ENCODE measurements around the gene SAMD4A. TPM values are rescaled to one million over a fixed set of nuclear protein-coding genes. Genes with fewer than 3 reads are reported as not detected.
A peak's percentile ranks its signal among the peaks of the same experiment; 100 is the strongest.

SAMD4A gene
- total and polyA plus RNA-seq, 2 of the 4 experiments (the other 2 are of a cell fraction), result 22.9 to 38.2 TPM

DNA sequence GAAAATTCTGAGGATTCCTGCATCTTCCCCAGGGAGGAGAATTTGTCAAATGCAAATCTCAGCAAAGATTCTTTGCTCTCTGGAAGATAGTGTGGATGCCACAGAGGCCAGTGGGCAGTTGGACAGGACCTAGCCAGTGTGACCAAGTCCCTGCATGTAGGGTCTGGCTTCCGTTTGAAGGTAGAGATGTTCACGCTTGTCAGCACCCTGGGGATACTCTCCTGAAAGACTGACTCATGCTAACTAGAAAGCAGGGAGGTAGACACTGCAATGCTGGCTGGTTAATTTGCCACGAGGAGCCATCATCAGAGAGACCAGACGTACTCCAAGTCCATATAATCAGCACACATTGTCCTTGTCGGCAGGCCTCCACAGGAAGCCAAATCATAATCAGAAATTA, 130.1 kb downstream of the SAMD4A start:
- Histone ChIP-seq H3K56ac (ENCODE audit: extremely low read depth, insufficient read depth, low read length) (no peak overlapping the region), H2BK120ac (ENCODE audit: low read depth, low read length) (no peak overlapping the region), H3K79me1 (ENCODE audit: low read depth in 1 of 2, low read length in 2 of 2) (peaks cover 68 to 89% of the 10 kb centered on the region in 2 experiments), H3K18ac (ENCODE audit: low read depth, low read length) (no peak overlapping the region), H3K9me3 (ENCODE audit: control insufficient read depth, insufficient read depth, low read length) (no peaks in the 10 kb centered on the region), H3K23ac (ENCODE audit: low read depth, low read length) (0 out of 2 replicates have a peak overlapping the region, but pooled peaks have one; percentile 37), H2BK5ac (ENCODE audit: low read depth, low read length, poor library complexity, severe bottlenecking) (no peak overlapping the region), H3K9ac (ENCODE audit: low read depth, low read length) (no peak overlapping the region), H3K27ac (ENCODE audit: insufficient read depth, low read length) (no peak overlapping the region), H2BK15ac (ENCODE audit: low read depth, low read length) (no peak overlapping the region), H2AK9ac (replicated peaks; ENCODE audit: low read depth, low read length, poor library complexity) (no peak overlapping the region), H3K9me1 (ENCODE audit: insufficient read depth, low read length) (peaks cover 23% of the 10 kb centered on the region), H2AK5ac (ENCODE audit: low read depth, low read length) (no peak overlapping the region), H3K4me3 (ENCODE audit: insufficient read depth, low read depth, low read length) (no peak overlapping the region), H4K5ac (ENCODE audit: low read depth, low read length) (no peak overlapping the region), H2AFZ (replicated peaks; ENCODE audit: low read length, poor library complexity) (no peak overlapping the region), H3K4me2 (ENCODE audit: low read depth, low read length) (no peak overlapping the region), H3K27me3 (ENCODE audit: control insufficient read depth, insufficient read depth, low read length) (no peaks in the 10 kb centered on the region), H2BK20ac (ENCODE audit: low read depth, low read length) (no peak overlapping the region), H3K14ac (replicated peaks; ENCODE audit: low read depth, low read length) (no peak overlapping the region), H4K8ac (ENCODE audit: low read depth in 2 of 2, low read length in 2 of 2) (no peak overlapping the region), H4K91ac (ENCODE audit: insufficient read depth, low read depth, low read length) (no peak overlapping the region), H3K4ac (ENCODE audit: low read depth, low read length) (no peak overlapping the region), H4K20me1 (ENCODE audit: insufficient read depth, low read length) (peaks cover 61% of the 10 kb centered on the region), H3K36me3 (ENCODE audit: control insufficient read depth, insufficient read depth, low read length) (peaks cover 3% of the 10 kb centered on the region), H3K4me1 (ENCODE audit: control insufficient read depth, insufficient read depth, low read length) (peaks cover 16% of the 10 kb centered on the region)
- no CpG with 5 or more reads among the region's 5 CpGs for WGBS, 2 experiments (ENCODE audit: extremely low coverage in 2 of 2, insufficient read length in 1 of 2)
- DNase-seq, result no peak
- dilution Hi-C loops (cut with HindIII; ENCODE audit: low sequenced_read_pairs, unreplicated experiment) (no loop called here), in situ Hi-C loops (cut with MboI; ENCODE audit: low sequenced_read_pairs) (no loop called here), intact Hi-C loops (cut with micrococcal nuclease) (no loop called here)
- no peak for ATAC-seq (ENCODE audit: low read depth)
- CTCF ChIA-PET, result no interaction called here
- TF ChIP-seq CEBPB (IDR thresholded peaks at IDR 0.05; ENCODE audit: low read depth, low read length) (no peak), RFX5 (IDR thresholded peaks at IDR 0.05; ENCODE audit: low read depth, low read length) (no peak), MAZ (IDR thresholded peaks at IDR 0.05; ENCODE audit: borderline replicate concordance, low read depth, low read length) (no peak), BHLHE40 (IDR thresholded peaks at IDR 0.05; ENCODE audit: low read depth, low read length) (no peak), POLR2A (IDR thresholded peaks at IDR 0.05; ENCODE audit: low read depth, low read length) (no peak), RCOR1 (IDR thresholded peaks at IDR 0.05; ENCODE audit: insufficient replicate concordance, low read length) (no peak), FOS (IDR thresholded peaks at IDR 0.05; ENCODE audit: low read depth, low read length) (no peak), NFE2L2 (IDR thresholded peaks at IDR 0.05; ENCODE audit: low read depth, low read length) (no peak), SMC3 (IDR thresholded peaks at IDR 0.05; ENCODE audit: low read depth, low read length) (no peak), MXI1 (IDR thresholded peaks at IDR 0.05; ENCODE audit: borderline replicate concordance, low read depth, low read length) (no peak), MAFK (IDR thresholded peaks at IDR 0.05; ENCODE audit: low read depth, low read length) (no peak), CHD1 (IDR thresholded peaks at IDR 0.05; ENCODE audit: low read depth, low read length) (no peak), RAD21 (IDR thresholded peaks at IDR 0.05; ENCODE audit: low read length) (no peak)
- TF ChIP-seq, protein P1, sequence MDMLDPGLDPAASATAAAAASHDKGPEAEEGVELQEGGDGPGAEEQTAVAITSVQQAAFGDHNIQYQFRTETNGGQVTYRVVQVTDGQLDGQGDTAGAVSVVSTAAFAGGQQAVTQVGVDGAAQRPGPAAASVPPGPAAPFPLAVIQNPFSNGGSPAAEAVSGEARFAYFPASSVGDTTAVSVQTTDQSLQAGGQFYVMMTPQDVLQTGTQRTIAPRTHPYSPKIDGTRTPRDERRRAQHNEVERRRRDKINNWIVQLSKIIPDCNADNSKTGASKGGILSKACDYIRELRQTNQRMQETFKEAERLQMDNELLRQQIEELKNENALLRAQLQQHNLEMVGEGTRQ (IDR thresholded peaks at IDR 0.05; ENCODE audit: low read depth, low read length), result no peak
- TF ChIP-seq, protein P2, sequence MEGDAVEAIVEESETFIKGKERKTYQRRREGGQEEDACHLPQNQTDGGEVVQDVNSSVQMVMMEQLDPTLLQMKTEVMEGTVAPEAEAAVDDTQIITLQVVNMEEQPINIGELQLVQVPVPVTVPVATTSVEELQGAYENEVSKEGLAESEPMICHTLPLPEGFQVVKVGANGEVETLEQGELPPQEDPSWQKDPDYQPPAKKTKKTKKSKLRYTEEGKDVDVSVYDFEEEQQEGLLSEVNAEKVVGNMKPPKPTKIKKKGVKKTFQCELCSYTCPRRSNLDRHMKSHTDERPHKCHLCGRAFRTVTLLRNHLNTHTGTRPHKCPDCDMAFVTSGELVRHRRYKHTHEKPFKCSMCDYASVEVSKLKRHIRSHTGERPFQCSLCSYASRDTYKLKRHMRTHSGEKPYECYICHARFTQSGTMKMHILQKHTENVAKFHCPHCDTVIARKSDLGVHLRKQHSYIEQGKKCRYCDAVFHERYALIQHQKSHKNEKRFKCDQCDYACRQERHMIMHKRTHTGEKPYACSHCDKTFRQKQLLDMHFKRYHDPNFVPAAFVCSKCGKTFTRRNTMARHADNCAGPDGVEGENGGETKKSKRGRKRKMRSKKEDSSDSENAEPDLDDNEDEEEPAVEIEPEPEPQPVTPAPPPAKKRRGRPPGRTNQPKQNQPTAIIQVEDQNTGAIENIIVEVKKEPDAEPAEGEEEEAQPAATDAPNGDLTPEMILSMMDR (conservative IDR thresholded peaks at IDR 0.05; ENCODE audit: low read depth, low read length), result no peak
- TF ChIP-seq, protein P3, sequence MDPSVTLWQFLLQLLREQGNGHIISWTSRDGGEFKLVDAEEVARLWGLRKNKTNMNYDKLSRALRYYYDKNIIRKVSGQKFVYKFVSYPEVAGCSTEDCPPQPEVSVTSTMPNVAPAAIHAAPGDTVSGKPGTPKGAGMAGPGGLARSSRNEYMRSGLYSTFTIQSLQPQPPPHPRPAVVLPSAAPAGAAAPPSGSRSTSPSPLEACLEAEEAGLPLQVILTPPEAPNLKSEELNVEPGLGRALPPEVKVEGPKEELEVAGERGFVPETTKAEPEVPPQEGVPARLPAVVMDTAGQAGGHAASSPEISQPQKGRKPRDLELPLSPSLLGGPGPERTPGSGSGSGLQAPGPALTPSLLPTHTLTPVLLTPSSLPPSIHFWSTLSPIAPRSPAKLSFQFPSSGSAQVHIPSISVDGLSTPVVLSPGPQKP (IDR thresholded peaks at IDR 0.05; ENCODE audit: borderline replicate concordance, low read depth, low read length), result no peak
- POLR2A ChIA-PET (ENCODE audit: unreplicated experiment), result no interaction called here
- no TSS peak for BruUV-seq (replicated peaks)
